Mucosa of gallbladder (tissue), 1 donor: Measurements from ENCODE around the gene ZNF521. TPM values are rescaled to one million over a fixed set of nuclear protein-coding genes. Genes with fewer than 3 reads are reported as not detected.

ENCODE experiments used
- DNase-seq: peaks from one replicate; pipeline ENCODE4 v3.0.0-alpha.2; 2020; ENCODE audit warnings: low spot score
- total RNA-seq: library from RNA; stranded (reverse); gene quantifications from one replicate; pipeline ENCODE4 v1.2.1, GENCODE V29; 2021
- donor health status: DM: no; HTN: no; CAD: no.

Gene ZNF521
- total RNA-seq, 1 donor from 2014 or later: 14.6 TPM

- DNase-seq: no peak
These were observed 16.3 kb downstream of the ZNF521 start for GRCh38 chr18:25335676-25336075.

- no peak for DNase-seq
These were observed 16.9 kb downstream of the ZNF521 start for GRCh38 chr18:25335062-25335461.

GRCh38 chr18:25334588-25334987 lies 17.4 kb downstream of the ZNF521 start:
- DNase-seq: no peak

- DNase-seq: no peak
These were observed 20.0 kb downstream of the ZNF521 start for GRCh38 chr18:25332002-25332401.

GRCh38 chr18:25329783-25330182 lies 22.2 kb downstream of the ZNF521 start:
- DNase-seq: no peak

GRCh38 chr18:25327584-25327983 lies 24.4 kb downstream of the ZNF521 start:
- no peak for DNase-seq

- DNase-seq: no peak
These were observed 25.5 kb downstream of the ZNF521 start for GRCh38 chr18:25326361-25326952.

- DNase-seq: no peak
These were observed 29.2 kb downstream of the ZNF521 start for GRCh38 chr18:25322806-25323205.

- no peak for DNase-seq
These were observed 35.5 kb downstream of the ZNF521 start for GRCh38 chr18:25316381-25317018.

- DNase-seq: no peak
These were observed 37.2 kb downstream of the ZNF521 start for GRCh38 chr18:25314838-25315190.

- DNase-seq: no peak
These were observed 37.7 kb downstream of the ZNF521 start for GRCh38 chr18:25314151-25314837.

GRCh38 chr18:25313268-25313667 lies 38.7 kb downstream of the ZNF521 start:
- DNase-seq: no peak

GRCh38 chr18:25310045-25310444 lies 41.9 kb downstream of the ZNF521 start:
- no peak for DNase-seq

GRCh38 chr18:25308381-25308780 lies 43.6 kb downstream of the ZNF521 start:
- no peak for DNase-seq

- no peak for DNase-seq
These were observed 44.8 kb downstream of the ZNF521 start for GRCh38 chr18:25307192-25307591.

- no peak for DNase-seq
These were observed 45.3 kb downstream of the ZNF521 start for GRCh38 chr18:25306671-25307070.

- no peak for DNase-seq
These were observed 46.4 kb downstream of the ZNF521 start for GRCh38 chr18:25305584-25305983.

GRCh38 chr18:25300492-25300891 lies 51.5 kb downstream of the ZNF521 start:
- DNase-seq: no peak

- DNase-seq: no peak
These were observed 52.3 kb downstream of the ZNF521 start for GRCh38 chr18:25299426-25300300.

GRCh38 chr18:25298853-25299274 lies 53.1 kb downstream of the ZNF521 start:
- peak; percentile 11 for DNase-seq

- DNase-seq: no peak
These were observed 56.3 kb downstream of the ZNF521 start for GRCh38 chr18:25295624-25296138.

- DNase-seq: no peak
These were observed 60.8 kb downstream of the ZNF521 start for GRCh38 chr18:25291150-25291549.
